ENCODE results near the gene DNAJB4. TPM values are rescaled to one million over a fixed set of nuclear protein-coding genes. Genes with fewer than 3 reads are reported as not detected.

DNAJB4 gene
- total and polyA plus RNA-seq, 2 donors (not counting 3 experiments of a cell fraction or from before 2014, with no cell fraction given), result 30.4 to 136 TPM

- intact Hi-C loops (cut with micrococcal nuclease), result no loop called here
- dilution Hi-C loops (cut with MboI; ENCODE audit: extremely low pct_ligation_motif_present, low sequenced_read_pairs), result no loop called here
- DNase-seq (ENCODE audit: low read depth, low spot score) (no peak), FAIRE-seq (no peak)
- Histone ChIP-seq H3K9ac (replicated peaks; ENCODE audit: extremely low read depth, insufficient read depth, low read length) (no peak overlapping the region), H3K79me2 (ENCODE audit: control insufficient read depth, insufficient read depth, low read length) (no peaks in the 10 kb centered on the region), H3K4me3 (replicated peaks in 1 of 3; ENCODE audit: insufficient read depth in 1 of 3, low read depth in 1 of 3, low read length in 3 of 3) (no peak overlapping the region), H4K20me1 (replicated peaks; ENCODE audit: control insufficient read depth, extremely low read depth, insufficient read depth, low read length) (no peaks in the 10 kb centered on the region), H3K27ac (ENCODE audit: insufficient read depth, low read depth, low read length) (no peak overlapping the region), H3K27me3 (ENCODE audit: control insufficient read depth in 2 of 2, insufficient read depth in 2 of 2, low read length in 2 of 2) (no peaks in the 10 kb centered on the region), H2AFZ (ENCODE audit: low read depth, low read length) (no peak overlapping the region), H3K4me2 (ENCODE audit: insufficient read depth, low read length) (no peak overlapping the region), H3K9me1 (replicated peaks; ENCODE audit: control insufficient read depth, extremely low read depth, insufficient read depth, low read length) (no peaks in the 10 kb centered on the region), H3K4me1 (ENCODE audit: control insufficient read depth, extremely low read depth, insufficient read depth, low read length) (peaks cover 16% of the 10 kb centered on the region), H3K36me3 (ENCODE audit: control insufficient read depth in 2 of 2, extremely low read depth in 1 of 2, insufficient read depth in 2 of 2, low read length in 2 of 2) (no peaks in the 10 kb centered on the region), H3K9me3 (replicated peaks; ENCODE audit: control insufficient read depth, insufficient read depth, low read length) (no peaks in the 10 kb centered on the region)
- ChIA-PET CTCF (no interaction called here), POLR2A (no interaction called here)
- BruUV-seq (replicated peaks), result no TSS peak
- TF ChIP-seq FOS (IDR thresholded peaks at IDR 0.05; ENCODE audit: borderline replicate concordance, insufficient read depth, low read length), result no peak
Measured at GRCh38 chr1:78035121-78035520, 30.4 kb downstream of the DNAJB4 start.

GRCh38 chr1:78036450-78036849 lies 31.7 kb downstream of the DNAJB4 start:
- CTCF ChIA-PET, result interaction anchor here (1.2 kb wide), 1 partner anchor 78 kb away, joined by 6 read pairs; no protein-coding TSS in a partner anchor
- H3K36me3 ChIP-seq (ENCODE audit: control insufficient read depth in 2 of 2, extremely low read depth in 1 of 2, insufficient read depth in 2 of 2, low read length in 2 of 2), result no peaks in the 10 kb centered on the region
- no peaks in the 10 kb centered on the region for H3K27me3 ChIP-seq (ENCODE audit: control insufficient read depth in 2 of 2, insufficient read depth in 2 of 2, low read length in 2 of 2)
- no peak overlapping the region for H2AFZ ChIP-seq (ENCODE audit: low read depth, low read length)
- no peaks in the 10 kb centered on the region for H3K9me3 ChIP-seq (replicated peaks; ENCODE audit: control insufficient read depth, insufficient read depth, low read length)
- TF ChIP-seq CTCF (IDR thresholded peaks at IDR 0.05; ENCODE audit: extremely low read depth in 1 of 2, insufficient read depth in 1 of 2, low read depth in 1 of 2, low read length in 2 of 2) (no peak), MAX (IDR thresholded peaks at IDR 0.05; ENCODE audit: insufficient read depth, insufficient read length) (no peak), GATA2 (IDR thresholded peaks at IDR 0.05; ENCODE audit: insufficient read depth, insufficient read length, low read depth, low read length) (no peak), POLR2AphosphoS5 (IDR thresholded peaks at IDR 0.05; ENCODE audit: insufficient read depth, low read depth, low read length) (no peak), FOS (IDR thresholded peaks at IDR 0.05; ENCODE audit: borderline replicate concordance, insufficient read depth, low read length) (no peak), EZH2 (IDR thresholded peaks at IDR 0.05; ENCODE audit: borderline replicate concordance, low read depth, low read length, severe bottlenecking) (no peak), JUN (IDR thresholded peaks at IDR 0.05; ENCODE audit: borderline replicate concordance, insufficient read depth, insufficient read length, low read depth) (no peak), POLR2A (IDR thresholded peaks at IDR 0.05; ENCODE audit: low read depth, low read length) (no peak), MYC (IDR thresholded peaks at IDR 0.05; ENCODE audit: low read depth, low read length) (no peak)
- H4K20me1 ChIP-seq (replicated peaks; ENCODE audit: control insufficient read depth, extremely low read depth, insufficient read depth, low read length), result no peaks in the 10 kb centered on the region
- no peak overlapping the region for H3K9ac ChIP-seq (replicated peaks; ENCODE audit: extremely low read depth, insufficient read depth, low read length)
- H3K79me2 ChIP-seq (ENCODE audit: control insufficient read depth, insufficient read depth, low read length), result no peaks in the 10 kb centered on the region
- no peak overlapping the region for H3K4me2 ChIP-seq (ENCODE audit: insufficient read depth, low read length)
- no peak overlapping the region for H3K27ac ChIP-seq (ENCODE audit: insufficient read depth, low read depth, low read length)
- intact Hi-C loops (cut with micrococcal nuclease), result no loop called here
- no peaks in the 10 kb centered on the region for H3K9me1 ChIP-seq (replicated peaks; ENCODE audit: control insufficient read depth, extremely low read depth, insufficient read depth, low read length)
- POLR2A ChIA-PET, result no interaction called here
- dilution Hi-C loops (cut with MboI; ENCODE audit: extremely low pct_ligation_motif_present, low sequenced_read_pairs), result no loop called here
- no peak for DNase-seq (ENCODE audit: low read depth, low spot score)
- H3K4me1 ChIP-seq (ENCODE audit: control insufficient read depth, extremely low read depth, insufficient read depth, low read length), result peaks cover 16% of the 10 kb centered on the region
- no peak overlapping the region for H3K4me3 ChIP-seq (replicated peaks in 1 of 3; ENCODE audit: insufficient read depth in 1 of 3, low read depth in 1 of 3, low read length in 3 of 3)
- FAIRE-seq, result no peak
- BruUV-seq (replicated peaks), result no TSS peak
